ENCODE data around the gene MED13.

DNA sequence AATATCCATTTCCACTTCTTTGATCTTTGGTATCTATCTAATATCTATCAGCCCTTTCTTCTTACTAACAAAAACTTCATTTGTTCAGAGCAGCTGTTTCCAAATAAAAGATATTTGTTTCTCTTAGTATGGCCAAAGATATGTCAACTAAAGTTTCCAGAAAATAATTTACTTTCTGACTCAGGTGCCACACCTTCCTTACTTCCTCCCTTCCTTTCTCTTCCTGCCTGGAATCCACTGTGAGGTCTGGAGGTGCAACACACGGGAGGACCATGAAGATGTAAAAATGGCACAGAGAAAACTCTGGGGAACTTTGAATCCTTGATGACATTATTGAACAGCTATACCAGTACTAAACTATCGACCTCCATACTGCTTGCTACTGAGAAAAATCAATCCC lies 14.0 kb downstream of the MED13 start:
- TF ChIP-seq TAF1 (IDR thresholded peaks at IDR 0.05; ENCODE audit: low read depth, low read length) = no peak
- no peak for TF ChIP-seq POLR2AphosphoS5 (IDR thresholded peaks at IDR 0.05; ENCODE audit: low read depth, low read length)
